Measurements from ENCODE around the gene FIBCD1.

Gene FIBCD1

GRCh38 chr9:130965680-130966079, 26.6 kb upstream of the FIBCD1 start:
- DNase-seq (ENCODE audit: extremely low read depth, low read depth): no peak
- no peak for TF ChIP-seq CTCF (IDR thresholded peaks at IDR 0.05; ENCODE audit: low read depth, low read length)

GRCh38 chr9:130963916-130964315, 24.9 kb upstream of the FIBCD1 start:
- DNase-seq (ENCODE audit: extremely low read depth, low read depth): no peak

GRCh38 chr9:130963337-130963908, 24.4 kb upstream of the FIBCD1 start:
- TF ChIP-seq CTCF (IDR thresholded peaks at IDR 0.05; ENCODE audit: low read depth, low read length): no peak
- no peak for DNase-seq (ENCODE audit: extremely low read depth, low read depth)

More at GRCh38 chr9:130963916-130964315, 24.9 kb upstream of the FIBCD1 start:
- no peak for TF ChIP-seq CTCF (IDR thresholded peaks at IDR 0.05; ENCODE audit: low read depth, low read length)

GRCh38 chr9:130962418-130963316, 23.6 kb upstream of the FIBCD1 start:
- TF ChIP-seq CTCF (IDR thresholded peaks at IDR 0.05; ENCODE audit: low read depth, low read length): no peak
- peak; percentile 65 for DNase-seq (ENCODE audit: extremely low read depth, low read depth)

DNA sequence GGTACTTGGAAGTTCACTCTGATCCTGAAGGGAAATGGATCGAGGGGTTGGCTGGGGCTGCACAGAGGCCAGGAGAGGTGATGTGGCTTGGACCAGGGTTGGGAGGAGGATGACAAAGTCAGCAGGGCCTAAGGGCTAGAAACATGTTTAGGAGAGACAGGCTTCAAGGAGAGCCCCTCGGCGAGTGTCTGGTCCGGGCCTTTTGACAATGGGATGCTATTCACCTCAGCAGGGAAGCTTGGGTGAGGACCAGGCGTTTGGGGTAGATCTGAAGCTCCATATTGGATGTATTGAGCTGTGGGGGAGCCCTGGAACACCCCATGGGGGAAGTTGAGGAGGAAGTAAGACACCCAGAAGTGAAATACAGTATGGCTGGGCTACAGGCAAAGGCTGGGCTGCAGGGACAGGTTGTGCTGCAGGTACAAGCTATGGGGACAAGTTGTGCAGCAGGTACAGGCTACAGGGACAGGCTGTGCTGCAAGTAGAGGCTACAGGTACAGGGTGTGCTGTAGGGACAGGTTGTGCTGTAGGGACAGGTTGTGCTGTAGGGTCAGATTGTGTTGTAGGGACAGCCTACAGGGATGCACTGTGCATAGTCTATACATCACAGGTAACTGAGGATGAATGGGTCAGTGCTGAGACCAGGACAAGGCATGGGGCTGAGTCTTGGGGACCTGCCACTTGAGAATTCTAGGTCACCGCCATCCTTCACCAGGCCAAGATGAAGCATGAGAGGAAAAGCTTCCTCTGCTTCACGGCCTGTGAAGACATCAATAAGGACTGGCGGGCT, 22.7 kb upstream of the FIBCD1 start:
- DNase-seq (ENCODE audit: extremely low read depth, low read depth): no peak
- TF ChIP-seq CTCF (IDR thresholded peaks at IDR 0.05; ENCODE audit: low read depth, low read length): no peak

DNA sequence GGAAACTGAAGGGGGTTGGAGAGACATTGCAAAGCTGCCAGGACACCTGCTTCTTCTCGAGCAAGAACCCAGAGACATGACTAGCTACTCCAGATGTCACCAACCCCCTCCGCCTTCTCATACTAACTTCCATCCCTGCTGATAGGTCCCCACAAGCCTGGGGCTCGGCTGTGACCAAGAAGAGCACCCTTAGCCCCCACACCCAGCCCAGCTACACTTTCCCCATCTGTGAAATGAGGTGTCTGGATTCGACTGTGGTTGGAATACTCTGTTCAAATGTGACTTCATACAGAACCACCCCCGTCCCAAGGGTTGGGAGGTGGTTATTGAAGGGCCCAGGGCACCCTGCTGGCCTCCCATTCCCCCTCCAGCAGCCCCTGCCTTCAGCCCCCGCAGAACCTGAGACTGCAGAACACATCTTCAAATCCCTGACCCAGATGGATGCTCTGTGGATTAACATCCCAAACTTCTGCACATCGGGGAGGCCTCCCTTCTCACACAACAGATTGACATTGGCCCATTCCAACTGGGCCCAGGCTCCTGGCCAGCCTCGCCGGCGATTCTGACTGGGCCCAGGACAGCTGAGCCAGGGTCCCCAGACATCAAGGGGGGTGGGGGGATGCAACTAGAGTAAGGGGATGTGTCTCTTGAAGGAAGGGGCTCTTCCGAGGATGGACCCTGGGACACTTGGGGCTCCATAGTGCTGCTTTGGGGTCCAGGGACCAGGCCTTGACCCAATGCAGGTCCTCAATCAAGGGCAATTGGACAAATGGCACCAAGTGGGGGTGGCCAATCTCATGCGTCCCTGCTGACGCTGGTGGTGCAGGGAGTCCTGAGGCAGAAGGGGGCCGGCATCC, 21.7 kb upstream of the FIBCD1 start:
- no peak for DNase-seq (ENCODE audit: extremely low read depth, low read depth)
- no peak for TF ChIP-seq CTCF (IDR thresholded peaks at IDR 0.05; ENCODE audit: low read depth, low read length)
